Loucy (cell line): Measurements from ENCODE around the gene PSMB3.

Source experiments
- EZH2phosphoT487 ChIP-seq: fragments of 200-600 bp; IDR thresholded peaks from 2 replicates; pipeline ENCODE4 v1.6.1; 2018; ENCODE audit warnings: antibody characterized with exemption, mild to moderate bottlenecking, moderate library complexity, borderline replicate concordance
- TF ChIP-seq, protein P1 (sequence below): fragments of 200-600 bp; sonication (generic); conservative IDR thresholded peaks from 2 replicates; pipeline ENCODE4 v1.5.1; 2014; ENCODE audit warnings: mild to moderate bottlenecking, antibody characterized with exemption, low read length

DNA sequence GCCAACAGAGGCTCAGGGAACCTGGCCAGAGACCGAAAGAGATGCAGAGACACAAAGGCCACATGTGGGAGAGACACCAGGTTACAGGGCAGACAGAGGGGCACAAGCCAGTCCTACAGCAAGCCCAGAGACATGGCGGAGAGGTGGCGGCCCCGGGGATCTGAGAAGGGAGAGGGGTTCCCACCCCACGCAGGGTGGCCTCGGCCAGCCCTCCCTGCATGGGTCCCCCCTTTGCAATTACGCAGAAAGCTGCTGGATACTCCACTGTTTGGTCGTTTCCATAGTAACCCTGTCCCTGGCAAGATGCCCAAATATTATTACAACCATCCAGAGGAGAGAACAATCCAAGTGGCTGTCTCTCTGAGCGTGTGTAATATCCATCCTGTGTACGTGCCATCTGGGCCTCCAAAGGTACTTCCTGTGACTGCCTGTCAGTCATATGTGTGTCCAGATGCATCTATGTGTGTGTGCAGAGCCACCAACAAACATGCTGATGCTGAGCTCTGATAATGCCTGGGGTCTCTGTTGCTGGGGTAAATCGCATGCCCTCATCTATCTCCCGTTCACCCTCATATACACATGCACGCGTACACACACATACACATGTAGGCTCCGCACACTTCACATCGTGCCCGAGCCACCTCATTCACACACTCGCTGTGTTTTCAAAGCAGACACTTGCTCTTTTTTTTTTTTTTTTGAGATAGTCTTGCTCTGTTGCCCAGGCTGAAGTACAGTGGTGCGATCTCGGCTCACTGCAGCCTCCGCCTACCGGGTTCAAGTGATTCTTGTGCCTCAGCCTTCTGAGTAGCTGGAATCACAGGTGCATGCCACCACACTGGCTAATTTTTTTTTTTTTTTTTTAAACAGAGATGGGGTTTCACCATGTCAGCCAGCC is 9.9 kb upstream of the PSMB3 start:
- TF ChIP-seq, protein P1, sequence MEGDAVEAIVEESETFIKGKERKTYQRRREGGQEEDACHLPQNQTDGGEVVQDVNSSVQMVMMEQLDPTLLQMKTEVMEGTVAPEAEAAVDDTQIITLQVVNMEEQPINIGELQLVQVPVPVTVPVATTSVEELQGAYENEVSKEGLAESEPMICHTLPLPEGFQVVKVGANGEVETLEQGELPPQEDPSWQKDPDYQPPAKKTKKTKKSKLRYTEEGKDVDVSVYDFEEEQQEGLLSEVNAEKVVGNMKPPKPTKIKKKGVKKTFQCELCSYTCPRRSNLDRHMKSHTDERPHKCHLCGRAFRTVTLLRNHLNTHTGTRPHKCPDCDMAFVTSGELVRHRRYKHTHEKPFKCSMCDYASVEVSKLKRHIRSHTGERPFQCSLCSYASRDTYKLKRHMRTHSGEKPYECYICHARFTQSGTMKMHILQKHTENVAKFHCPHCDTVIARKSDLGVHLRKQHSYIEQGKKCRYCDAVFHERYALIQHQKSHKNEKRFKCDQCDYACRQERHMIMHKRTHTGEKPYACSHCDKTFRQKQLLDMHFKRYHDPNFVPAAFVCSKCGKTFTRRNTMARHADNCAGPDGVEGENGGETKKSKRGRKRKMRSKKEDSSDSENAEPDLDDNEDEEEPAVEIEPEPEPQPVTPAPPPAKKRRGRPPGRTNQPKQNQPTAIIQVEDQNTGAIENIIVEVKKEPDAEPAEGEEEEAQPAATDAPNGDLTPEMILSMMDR: no peak
- no peak for TF ChIP-seq EZH2phosphoT487
